ENCODE data around the gene EYS.

DNA sequence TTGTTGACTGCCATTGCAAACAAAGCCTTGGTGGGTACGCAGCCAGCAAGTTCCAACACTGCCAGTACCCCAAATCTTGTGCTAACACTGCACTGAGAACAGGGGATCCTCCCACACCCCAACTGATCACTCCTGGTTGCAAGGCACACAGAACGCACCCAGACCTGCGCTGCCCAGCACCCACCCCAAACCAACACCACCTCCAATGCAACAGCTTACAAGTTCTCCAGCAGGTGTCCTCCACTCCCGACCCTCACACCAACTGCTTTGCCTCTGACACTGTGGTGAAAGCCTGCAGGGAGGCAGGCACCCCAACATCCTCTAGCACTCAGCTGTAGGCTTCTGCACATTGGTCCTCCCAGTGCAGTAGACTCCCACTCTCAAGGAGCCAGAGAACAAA, 39.3 kb upstream of the EYS start:
- TF ChIP-seq, protein P1, sequence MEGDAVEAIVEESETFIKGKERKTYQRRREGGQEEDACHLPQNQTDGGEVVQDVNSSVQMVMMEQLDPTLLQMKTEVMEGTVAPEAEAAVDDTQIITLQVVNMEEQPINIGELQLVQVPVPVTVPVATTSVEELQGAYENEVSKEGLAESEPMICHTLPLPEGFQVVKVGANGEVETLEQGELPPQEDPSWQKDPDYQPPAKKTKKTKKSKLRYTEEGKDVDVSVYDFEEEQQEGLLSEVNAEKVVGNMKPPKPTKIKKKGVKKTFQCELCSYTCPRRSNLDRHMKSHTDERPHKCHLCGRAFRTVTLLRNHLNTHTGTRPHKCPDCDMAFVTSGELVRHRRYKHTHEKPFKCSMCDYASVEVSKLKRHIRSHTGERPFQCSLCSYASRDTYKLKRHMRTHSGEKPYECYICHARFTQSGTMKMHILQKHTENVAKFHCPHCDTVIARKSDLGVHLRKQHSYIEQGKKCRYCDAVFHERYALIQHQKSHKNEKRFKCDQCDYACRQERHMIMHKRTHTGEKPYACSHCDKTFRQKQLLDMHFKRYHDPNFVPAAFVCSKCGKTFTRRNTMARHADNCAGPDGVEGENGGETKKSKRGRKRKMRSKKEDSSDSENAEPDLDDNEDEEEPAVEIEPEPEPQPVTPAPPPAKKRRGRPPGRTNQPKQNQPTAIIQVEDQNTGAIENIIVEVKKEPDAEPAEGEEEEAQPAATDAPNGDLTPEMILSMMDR (IDR thresholded peaks at IDR 0.05), result no peak
- TF ChIP-seq POLR2AphosphoS5 (IDR thresholded peaks at IDR 0.05), result no peak
